Stimulated activated memory B cell treated with anti-CD40 and anti-IgM and Interleukin-4, amounts not matched to agents 10 μg/mL and 1 μg/mL and 100 μg/mL, for 72 hours (primary cell): ENCODE results near the gene HIPK2.
A peak's percentile ranks its signal among the peaks of the same experiment; 100 is the strongest.

ENCODE experiments used
- ATAC-seq: fragments of 150-1000 bp; cut with Tn5 transposase; 2 replicates; pipeline ENCODE4 v1.10.0; 2021
- H3K27ac Mint-ChIP-seq: one replicate; pipeline ENCODE4 v1.8.0; 2022; ENCODE audit warnings: mild to moderate bottlenecking, mixed read lengths
- H3K27me3 Mint-ChIP-seq: one replicate; pipeline ENCODE4 v1.8.0; 2022; ENCODE audit warnings: mixed read lengths
- H3K36me3 Mint-ChIP-seq: one replicate; pipeline ENCODE4 v1.8.0; 2022; ENCODE audit warnings: mixed read lengths
- H3K4me1 Mint-ChIP-seq: one replicate; pipeline ENCODE4 v1.8.0; 2022; ENCODE audit warnings: mixed read lengths
- H3K4me3 Mint-ChIP-seq: one replicate; pipeline ENCODE4 v1.8.0; 2022; ENCODE audit warnings: mild to moderate bottlenecking, moderate library complexity, mixed read lengths
- H3K9me3 Mint-ChIP-seq: one replicate; pipeline ENCODE4 v1.8.0; 2022; ENCODE audit warnings: mixed read lengths

The HIPK2 gene

GRCh38 chr7:139525750-139526149, 252.0 kb downstream of the HIPK2 start:
- peaks cover 64% of the 10 kb centered on the region for H3K27me3 Mint-ChIP-seq
- ATAC-seq: no peak

GRCh38 chr7:139525239-139525638, 252.6 kb downstream of the HIPK2 start:
- no peaks in the 10 kb centered on the region for H3K4me1 Mint-ChIP-seq
- H3K9me3 Mint-ChIP-seq: peaks cover 6% of the 10 kb centered on the region
- H3K4me3 Mint-ChIP-seq: no peak overlapping the region
- peaks cover 7% of the 10 kb centered on the region for H3K36me3 Mint-ChIP-seq
- H3K27me3 Mint-ChIP-seq: peaks cover 65% of the 10 kb centered on the region
- no peak overlapping the region for H3K27ac Mint-ChIP-seq
- ATAC-seq: no peak

More at GRCh38 chr7:139525750-139526149, 252.0 kb downstream of the HIPK2 start:
- Mint-ChIP-seq H3K27ac (no peak overlapping the region), H3K4me1 (no peaks in the 10 kb centered on the region), H3K4me3 (no peak overlapping the region), H3K36me3 (peaks cover 7% of the 10 kb centered on the region), H3K9me3 (peaks cover 6% of the 10 kb centered on the region)

DNA sequence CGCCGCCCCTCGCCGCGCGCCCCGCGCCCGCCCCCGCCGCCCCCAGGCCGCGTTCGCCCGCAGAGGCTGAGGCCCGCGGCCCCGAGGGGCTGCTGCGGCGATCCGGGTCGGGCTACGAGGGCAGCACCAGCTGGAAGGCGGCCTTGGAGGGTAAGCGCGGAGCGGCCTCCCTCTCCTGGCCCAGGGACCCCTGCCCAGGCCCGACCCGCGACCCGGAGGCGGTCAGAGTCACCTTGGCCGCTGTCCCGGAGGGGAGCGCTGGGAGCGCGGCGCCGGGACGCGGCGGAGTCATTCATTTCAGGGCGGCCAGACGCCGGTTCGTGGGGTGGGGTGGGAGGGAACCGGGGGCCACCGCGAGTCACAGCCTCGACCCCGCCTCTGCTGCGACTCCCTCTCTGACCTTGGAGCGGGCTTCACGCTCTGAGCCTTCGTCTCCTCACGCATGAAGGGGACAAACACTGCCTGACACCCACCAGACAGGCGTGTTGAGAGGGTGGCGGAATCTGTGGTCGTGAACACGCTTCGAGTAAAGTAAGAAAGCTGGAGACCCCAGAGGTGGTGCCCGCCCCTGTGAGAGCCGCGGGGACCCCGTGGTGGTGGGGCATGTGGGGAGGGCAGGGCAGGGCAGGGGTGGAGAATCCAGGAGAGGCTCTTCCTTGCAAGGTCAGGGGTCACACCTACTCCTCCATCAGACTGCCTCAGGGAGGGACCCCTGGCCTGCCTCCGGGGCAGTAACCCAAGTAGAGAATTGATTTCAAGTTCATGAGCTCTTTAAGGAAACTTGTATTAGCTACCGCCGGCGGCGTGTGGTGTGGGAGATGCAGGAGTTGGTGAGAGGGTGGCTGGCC, 253.6 kb downstream of the HIPK2 start:
- H3K9me3 Mint-ChIP-seq: peaks cover 6% of the 10 kb centered on the region
- H3K36me3 Mint-ChIP-seq: peaks cover 7% of the 10 kb centered on the region
- no peak overlapping the region for H3K27ac Mint-ChIP-seq
- H3K4me1 Mint-ChIP-seq: no peaks in the 10 kb centered on the region
- H3K4me3 Mint-ChIP-seq: no peak overlapping the region
- H3K27me3 Mint-ChIP-seq: peaks cover 65% of the 10 kb centered on the region
- peak; percentile 25 for ATAC-seq

DNA sequence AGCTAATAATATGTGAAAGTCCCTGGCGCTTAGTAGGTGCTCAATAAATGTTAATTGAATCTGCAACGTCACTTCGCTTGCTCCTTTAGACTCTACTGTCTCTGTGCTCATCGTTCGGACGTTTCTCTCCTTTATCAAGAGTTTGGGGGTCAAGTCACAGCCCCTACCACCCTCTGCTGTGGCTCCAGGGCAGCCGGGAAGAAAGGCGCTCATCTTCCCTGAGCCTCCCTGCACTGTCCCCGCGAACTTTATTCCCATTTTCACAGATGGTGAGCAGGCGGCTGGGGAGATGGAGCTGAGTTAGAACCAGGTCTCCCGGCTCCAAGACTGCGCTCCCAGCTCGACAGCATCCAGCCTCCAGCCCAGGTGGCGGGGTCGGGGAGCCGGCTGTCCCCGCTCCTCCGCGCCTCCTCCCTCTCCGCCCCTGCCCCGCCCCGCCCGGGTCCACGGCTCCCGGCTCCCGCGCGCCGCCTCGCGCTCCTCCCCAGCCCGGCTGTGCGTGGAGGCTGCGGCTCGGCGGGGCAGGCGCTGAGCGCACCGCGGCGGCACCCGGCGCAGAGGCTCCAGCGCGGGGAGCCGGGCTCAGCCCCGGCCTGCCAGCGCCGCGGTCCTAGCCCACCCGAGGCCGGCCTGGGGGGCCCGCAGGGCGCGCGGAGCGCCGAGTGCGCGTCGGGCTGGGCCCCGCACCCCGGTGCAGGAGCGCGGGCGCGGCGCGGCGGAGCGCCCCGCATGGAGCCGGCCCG, 254.4 kb downstream of the HIPK2 start, which contains the start of gene CLEC2L:
TSS of gene CLEC2L (plus strand) at position 487 of the 743 bp plus-strand sequence. CDS start at position 730, 243 bp downstream.
- no peak within 1 kb of the TSS for H3K4me3 Mint-ChIP-seq
- H3K36me3 Mint-ChIP-seq: peaks cover 7% of the 10 kb centered on the region
- peak; percentile 38 for ATAC-seq
- H3K27ac Mint-ChIP-seq: no peak within 1 kb of the TSS
- H3K27me3 Mint-ChIP-seq: peaks cover 59% of the 10 kb centered on the region
- H3K4me1 Mint-ChIP-seq: no peaks in the 10 kb centered on the region
- H3K9me3 Mint-ChIP-seq: peaks cover 6% of the 10 kb centered on the region

GRCh38 chr7:139522830-139523198, 255.0 kb downstream of the HIPK2 start:
- H3K27ac Mint-ChIP-seq: no peak overlapping the region
- peaks cover 54% of the 10 kb centered on the region for H3K27me3 Mint-ChIP-seq
- H3K9me3 Mint-ChIP-seq: peaks cover 3% of the 10 kb centered on the region
- H3K4me3 Mint-ChIP-seq: no peak overlapping the region
- H3K4me1 Mint-ChIP-seq: no peaks in the 10 kb centered on the region
- H3K36me3 Mint-ChIP-seq: peaks cover 7% of the 10 kb centered on the region
- ATAC-seq: no peak

GRCh38 chr7:139521439-139521838, 256.4 kb downstream of the HIPK2 start:
- Mint-ChIP-seq H3K4me3 (no peak overlapping the region), H3K36me3 (peaks cover 7% of the 10 kb centered on the region), H3K4me1 (no peaks in the 10 kb centered on the region), H3K27ac (no peak overlapping the region), H3K9me3 (peaks cover 3% of the 10 kb centered on the region), H3K27me3 (peaks cover 63% of the 10 kb centered on the region)
- ATAC-seq: no peak

DNA sequence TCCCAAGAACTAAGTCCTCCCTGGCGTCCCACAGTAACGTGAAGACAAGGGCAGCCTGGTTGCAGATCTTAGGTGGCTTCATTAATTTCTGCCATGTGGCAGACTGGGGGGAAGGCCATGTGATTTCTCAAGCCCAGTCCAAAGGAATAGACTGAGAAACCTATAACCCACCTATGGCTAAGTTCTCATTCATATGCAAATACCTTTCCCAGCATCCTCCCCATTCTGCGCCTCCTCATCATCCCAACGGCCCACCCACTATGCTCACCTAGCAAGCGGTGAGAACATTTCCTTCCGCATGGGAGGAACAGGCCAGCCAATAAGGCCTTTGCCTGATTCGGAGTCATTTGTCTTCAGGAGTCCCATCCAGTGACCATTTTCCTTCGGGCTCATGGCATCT, 262.5 kb downstream of the HIPK2 start:
- H3K27me3 Mint-ChIP-seq: peaks cover 28% of the 10 kb centered on the region
- no peak overlapping the region for H3K4me3 Mint-ChIP-seq
- no peaks in the 10 kb centered on the region for H3K4me1 Mint-ChIP-seq
- H3K9me3 Mint-ChIP-seq: no peaks in the 10 kb centered on the region
- ATAC-seq: no peak
- no peak overlapping the region for H3K27ac Mint-ChIP-seq
- H3K36me3 Mint-ChIP-seq: no peaks in the 10 kb centered on the region
